HG03575 (cell line): ENCODE measurements around the gene ATG9B.

Experiments used
- ATAC-seq: cut with Tn5 transposase; IDR thresholded peaks from one replicate; pipeline ENCODE4 v1.9.1; 2021; ENCODE audit not compliant: unreplicated experiment, insufficient number of reproducible peaks, low FRiP score; ENCODE audit errors: extremely low read depth

Gene ATG9B

GRCh38 chr7:151008511-151009323 lies 15.6 kb downstream of the ATG9B start:
- ATAC-seq = no peak

GRCh38 chr7:151008143-151008510 lies 16.2 kb downstream of the ATG9B start:
- ATAC-seq = no peak

GRCh38 chr7:151007469-151007898 lies 16.8 kb downstream of the ATG9B start:
- ATAC-seq = no peak

GRCh38 chr7:151006590-151007300 lies 17.5 kb downstream of the ATG9B start:
- ATAC-seq = no peak

- ATAC-seq = no peak
Observed at GRCh38 chr7:151005566-151005965, 18.7 kb downstream of the ATG9B start.

- ATAC-seq = no peak
Observed at GRCh38 chr7:151003572-151003971, 20.7 kb downstream of the ATG9B start.

- ATAC-seq = no peak
Observed at GRCh38 chr7:151001546-151001945, 22.7 kb downstream of the ATG9B start.

- ATAC-seq = no peak
Observed at GRCh38 chr7:151000897-151001495, 23.3 kb downstream of the ATG9B start.

- no peak for ATAC-seq
Observed at GRCh38 chr7:150999497-151000230, 24.6 kb downstream of the ATG9B start.

GRCh38 chr7:150999001-150999400 lies 25.3 kb downstream of the ATG9B start:
- no peak for ATAC-seq

- ATAC-seq = no peak
Observed at GRCh38 chr7:150998341-150998740, 26.0 kb downstream of the ATG9B start.

- ATAC-seq = no peak
Observed at GRCh38 chr7:150997817-150998216, 26.5 kb downstream of the ATG9B start.

GRCh38 chr7:150997075-150997511 lies 27.2 kb downstream of the ATG9B start:
- no peak for ATAC-seq

GRCh38 chr7:150996376-150997074 lies 27.8 kb downstream of the ATG9B start:
- ATAC-seq = no peak

- no peak for ATAC-seq
Observed at GRCh38 chr7:150994838-150995510, 29.3 kb downstream of the ATG9B start.

GRCh38 chr7:150994141-150994837 lies 30.0 kb downstream of the ATG9B start:
- no peak for ATAC-seq

- no peak for ATAC-seq
Observed at GRCh38 chr7:150993511-150993910, 30.8 kb downstream of the ATG9B start.

GRCh38 chr7:150992833-150993302 lies 31.4 kb downstream of the ATG9B start:
- ATAC-seq = no peak
